GM12891 (cell line): ENCODE data around the gene KRTAP3-3.
"Not testable (repeated sequence)": the region's sequence is repeated elsewhere in the genome, so short reads cannot be mapped to it uniquely, and the experiment has no call there.

Experiments
- DNase-seq: peaks from one replicate; pipeline ENCODE4 v3.0.0; 2011; ENCODE audit warnings: low spot score; ENCODE audit not compliant: insufficient read length
- FAIRE-seq: peaks from 2 replicates; lab custom pipeline; 2011; peaks lifted over from hg19 to GRCh38; lab: Jason Lieb, UNC
- PAX5 ChIP-seq: IDR thresholded peaks from 2 replicates; pipeline ENCODE4 v1.6.1; 2011; ENCODE audit warnings: low read length, moderate library complexity, mild to moderate bottlenecking; ENCODE audit not compliant: insufficient read depth, severe bottlenecking
- POLR2A ChIP-seq: IDR thresholded peaks from 2 replicates; pipeline ENCODE4 v1.6.1; 2011; ENCODE audit warnings: low read depth, low read length, control low read depth
- POLR2AphosphoS5 ChIP-seq: IDR thresholded peaks from 2 replicates; pipeline ENCODE4 v1.6.1; 2011; ENCODE audit warnings: low read depth, low read length, control low read depth
- POU2F2 ChIP-seq: IDR thresholded peaks from 2 replicates; pipeline ENCODE4 v1.6.1; 2011; ENCODE audit warnings: low read depth, mild to moderate bottlenecking, control low read depth, low read length, moderate library complexity
- SPI1 ChIP-seq: IDR thresholded peaks from 2 replicates; pipeline ENCODE4 v1.6.1; 2011; ENCODE audit warnings: low read depth, low read length, control low read depth
- TAF1 ChIP-seq: IDR thresholded peaks from 2 replicates; pipeline ENCODE4 v1.6.1; 2011; ENCODE audit warnings: low read depth, low read length, control low read depth

Gene KRTAP3-3

GRCh38 chr17:41008811-41009210 is 14.8 kb upstream of the KRTAP3-3 start, which contains the start of gene KRTAP3-1:
TSS of gene KRTAP3-1 (minus strand) at chr17:41009128. CDS start at chr17:41009074, 54 bp downstream.
- FAIRE-seq (no peak), DNase-seq (no peak)
- TF ChIP-seq POLR2A = no peak
- TF ChIP-seq TAF1 = no peak
- TF ChIP-seq PAX5 = no peak
- no peak for TF ChIP-seq POU2F2
- TF ChIP-seq POLR2AphosphoS5 = no peak
- TF ChIP-seq SPI1 = no peak

- DNase-seq (no peak), FAIRE-seq (no peak)
- TF ChIP-seq SPI1 (no peak), TAF1 (no peak), POLR2A (no peak)
These were observed 10.4 kb upstream of the KRTAP3-3 start for GRCh38 chr17:41004397-41004796.

- FAIRE-seq (no peak), DNase-seq (no peak)
- no peak for TF ChIP-seq PAX5
- TF ChIP-seq TAF1 = no peak
- no peak for TF ChIP-seq POU2F2
- no peak for TF ChIP-seq POLR2A
- TF ChIP-seq SPI1 = no peak
- TF ChIP-seq POLR2AphosphoS5 = no peak
These were observed 10.0 kb upstream of the KRTAP3-3 start for GRCh38 chr17:41003926-41004325.

- TF ChIP-seq POU2F2 = no peak
- no peak for TF ChIP-seq POLR2AphosphoS5
- no peak for TF ChIP-seq TAF1
- no peak for TF ChIP-seq SPI1
- TF ChIP-seq PAX5 = no peak
- no peak for TF ChIP-seq POLR2A
- FAIRE-seq (no peak), DNase-seq (no peak)
These were observed 8.8 kb upstream of the KRTAP3-3 start for GRCh38 chr17:41002814-41003213.

- TF ChIP-seq POLR2AphosphoS5 (no peak), POU2F2 (no peak), TAF1 (no peak), PAX5 (no peak), SPI1 (no peak)
- FAIRE-seq = no peak
- no peak for DNase-seq
These were observed 7.8 kb upstream of the KRTAP3-3 start for GRCh38 chr17:41001795-41002194.

GRCh38 chr17:40999563-40999962 is 5.6 kb upstream of the KRTAP3-3 start, which contains the start of gene KRTAP3-2:
TSS of gene KRTAP3-2 (minus strand) at chr17:40999906. CDS start at chr17:40999853, 53 bp downstream.
- DNase-seq = not testable (repeated sequence)
- peak; percentile 43 for FAIRE-seq

- no peak for TF ChIP-seq TAF1
- TF ChIP-seq POU2F2 = no peak
- TF ChIP-seq POLR2AphosphoS5 = no peak
- no peak for TF ChIP-seq PAX5
- no peak for TF ChIP-seq SPI1
- no peak for TF ChIP-seq POLR2A
- DNase-seq (no peak), FAIRE-seq (no peak)
These were observed 3.4 kb upstream of the KRTAP3-3 start for GRCh38 chr17:40997361-40997760.

- FAIRE-seq (no peak), DNase-seq (no peak)
- TF ChIP-seq PAX5 (no peak), TAF1 (no peak), POLR2AphosphoS5 (no peak), SPI1 (no peak), POU2F2 (no peak), POLR2A (no peak)
These were observed 2.9 kb upstream of the KRTAP3-3 start for GRCh38 chr17:40996829-40997228.

- DNase-seq (no peak), FAIRE-seq (no peak)
- TF ChIP-seq POU2F2 (no peak), POLR2A (no peak), POLR2AphosphoS5 (no peak), SPI1 (no peak), PAX5 (no peak), TAF1 (no peak)
These were observed 1.2 kb upstream of the KRTAP3-3 start for GRCh38 chr17:40995116-40995515.

GRCh38 chr17:40993084-40993483 is 880 bp downstream of the KRTAP3-3 start:
- TF ChIP-seq POLR2A (no peak), PAX5 (no peak), TAF1 (no peak), POLR2AphosphoS5 (no peak), SPI1 (no peak), POU2F2 (no peak)
- DNase-seq (no peak), FAIRE-seq (no peak)

- no peak for TF ChIP-seq POU2F2
- no peak for TF ChIP-seq POLR2AphosphoS5
- TF ChIP-seq TAF1 = no peak
- DNase-seq = no peak
- FAIRE-seq = no peak
These were observed 1.3 kb downstream of the KRTAP3-3 start for GRCh38 chr17:40992666-40993065.

GRCh38 chr17:40986920-40987319 is 7.0 kb downstream of the KRTAP3-3 start:
- DNase-seq = no peak
- no peak for FAIRE-seq
- TF ChIP-seq PAX5 = no peak
- no peak for TF ChIP-seq SPI1
- no peak for TF ChIP-seq POLR2AphosphoS5
- no peak for TF ChIP-seq TAF1
- TF ChIP-seq POLR2A = no peak
- no peak for TF ChIP-seq POU2F2
